Measurements from ENCODE around the gene PHF21B.

DNA sequence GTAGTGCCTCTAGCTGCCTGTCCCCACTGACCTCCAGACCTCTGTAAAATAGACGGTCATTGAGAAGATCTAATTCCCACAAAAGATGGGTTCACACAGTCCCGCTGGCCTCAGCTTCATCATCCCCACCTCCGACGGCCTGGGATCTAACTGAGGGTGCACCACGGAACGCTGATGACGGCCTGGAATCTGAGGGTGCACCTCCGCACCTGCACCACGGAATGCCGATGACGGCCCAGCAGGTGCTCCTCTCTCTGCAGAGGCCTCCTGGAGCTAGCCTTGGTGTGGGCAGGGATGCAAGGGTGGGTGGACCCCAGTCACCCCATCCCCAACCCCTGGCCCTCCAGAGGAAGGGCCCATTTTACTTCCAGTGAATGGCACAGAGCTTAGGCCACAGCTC is 77.3 kb downstream of the PHF21B start:
- TF ChIP-seq, protein P1, sequence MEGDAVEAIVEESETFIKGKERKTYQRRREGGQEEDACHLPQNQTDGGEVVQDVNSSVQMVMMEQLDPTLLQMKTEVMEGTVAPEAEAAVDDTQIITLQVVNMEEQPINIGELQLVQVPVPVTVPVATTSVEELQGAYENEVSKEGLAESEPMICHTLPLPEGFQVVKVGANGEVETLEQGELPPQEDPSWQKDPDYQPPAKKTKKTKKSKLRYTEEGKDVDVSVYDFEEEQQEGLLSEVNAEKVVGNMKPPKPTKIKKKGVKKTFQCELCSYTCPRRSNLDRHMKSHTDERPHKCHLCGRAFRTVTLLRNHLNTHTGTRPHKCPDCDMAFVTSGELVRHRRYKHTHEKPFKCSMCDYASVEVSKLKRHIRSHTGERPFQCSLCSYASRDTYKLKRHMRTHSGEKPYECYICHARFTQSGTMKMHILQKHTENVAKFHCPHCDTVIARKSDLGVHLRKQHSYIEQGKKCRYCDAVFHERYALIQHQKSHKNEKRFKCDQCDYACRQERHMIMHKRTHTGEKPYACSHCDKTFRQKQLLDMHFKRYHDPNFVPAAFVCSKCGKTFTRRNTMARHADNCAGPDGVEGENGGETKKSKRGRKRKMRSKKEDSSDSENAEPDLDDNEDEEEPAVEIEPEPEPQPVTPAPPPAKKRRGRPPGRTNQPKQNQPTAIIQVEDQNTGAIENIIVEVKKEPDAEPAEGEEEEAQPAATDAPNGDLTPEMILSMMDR (IDR thresholded peaks at IDR 0.05): no peak
- TF ChIP-seq POLR2A (IDR thresholded peaks at IDR 0.05): no peak
